WTC11 (cell line): ENCODE measurements around the gene FAM32A.

Experiments
- ATF1 ChIP-seq: sonication (generic); formaldehyde crosslinking; IDR thresholded peaks from 2 replicates; pipeline ENCODE4 v1.8.1; 2023; ENCODE audit warnings: mild to moderate bottlenecking, moderate library complexity, missing genetic modification reagents
- ATF3 ChIP-seq: sonication (generic); formaldehyde crosslinking; conservative IDR thresholded peaks from 2 replicates; pipeline ENCODE4 v1.8.1; 2022; ENCODE audit warnings: mild to moderate bottlenecking, missing genetic modification reagents
- ATF6 ChIP-seq: sonication (generic); formaldehyde crosslinking; IDR thresholded peaks from 2 replicates; pipeline ENCODE4 v1.8.1; 2023; ENCODE audit warnings: mild to moderate bottlenecking, missing genetic modification reagents
- CREB1 ChIP-seq: sonication (generic); formaldehyde crosslinking; IDR thresholded peaks from 2 replicates; pipeline ENCODE4 v1.8.0; 2023; ENCODE audit warnings: mild to moderate bottlenecking, missing genetic modification reagents
- CTCF ChIP-seq: fragments of 200-600 bp; IDR thresholded peaks from 2 replicates; pipeline ENCODE4 v1.8.0; 2022; ENCODE audit warnings: antibody characterized with exemption
- ELF4 ChIP-seq: sonication (generic); formaldehyde crosslinking; IDR thresholded peaks from 2 replicates; pipeline ENCODE4 v1.8.1; 2022; ENCODE audit warnings: low read depth, mild to moderate bottlenecking, moderate library complexity, missing genetic modification reagents
- ETV6 ChIP-seq: sonication (generic); formaldehyde crosslinking; IDR thresholded peaks from 2 replicates; pipeline ENCODE4 v1.8.1; 2022; ENCODE audit warnings: mild to moderate bottlenecking, missing genetic modification reagents
- HMGXB4 ChIP-seq: sonication (generic); formaldehyde crosslinking; IDR thresholded peaks from 2 replicates; pipeline ENCODE4 v1.8.1; 2023; ENCODE audit warnings: mild to moderate bottlenecking, moderate library complexity, missing genetic modification reagents
- IRF2 ChIP-seq: sonication (generic); formaldehyde crosslinking; IDR thresholded peaks from 2 replicates; pipeline ENCODE4 v1.8.0; 2022; ENCODE audit warnings: low read depth, missing genetic modification reagents, borderline replicate concordance
- JUN ChIP-seq: sonication (generic); formaldehyde crosslinking; IDR thresholded peaks from 2 replicates; pipeline ENCODE4 v1.8.0; 2023; ENCODE audit warnings: mild to moderate bottlenecking, missing genetic modification reagents
- MAX ChIP-seq: sonication (generic); formaldehyde crosslinking; IDR thresholded peaks from 2 replicates; pipeline ENCODE4 v1.8.0; 2022; ENCODE audit warnings: mild to moderate bottlenecking, missing genetic modification reagents
- SP1 ChIP-seq: sonication (generic); formaldehyde crosslinking; conservative IDR thresholded peaks from 2 replicates; pipeline ENCODE4 v1.8.1; 2022; ENCODE audit warnings: missing genetic modification reagents
- ZNF671 ChIP-seq: fragments of 250-450 bp; sonication (Bioruptor Pico); IDR thresholded peaks from 2 replicates; pipeline ENCODE4 v1.8.0; 2021; ENCODE audit warnings: mild to moderate bottlenecking

- TF ChIP-seq CREB1 (CRISPR knock-in tag): no peak
- TF ChIP-seq CTCF: no peak
- TF ChIP-seq ATF1 (CRISPR knock-in tag): no peak
- TF ChIP-seq ATF3: no peak
- TF ChIP-seq SP1 (CRISPR knock-in tag): no peak
- TF ChIP-seq ZNF671 (CRISPR knock-in tag): no peak
- TF ChIP-seq HMGXB4 (CRISPR knock-in tag): no peak
- no peak for TF ChIP-seq JUN (CRISPR knock-in tag)
- no peak for TF ChIP-seq ATF6 (CRISPR knock-in tag)
- no peak for TF ChIP-seq ELF4 (CRISPR knock-in tag)
- no peak for TF ChIP-seq ETV6 (CRISPR knock-in tag)
- TF ChIP-seq MAX (CRISPR knock-in tag): no peak
- no peak for TF ChIP-seq IRF2 (CRISPR knock-in tag)
These were observed 3.3 kb downstream of the FAM32A start for GRCh38 chr19:16188521-16188920.
